GM18517 (cell line): ENCODE data around the gene ABHD10.

Source experiments
- ATAC-seq: cut with Tn5 transposase; IDR thresholded peaks from one replicate; pipeline ENCODE4 v1.9.1; 2021; ENCODE audit warnings: mild to moderate bottlenecking, moderate library complexity; ENCODE audit not compliant: unreplicated experiment

ABHD10 gene

DNA sequence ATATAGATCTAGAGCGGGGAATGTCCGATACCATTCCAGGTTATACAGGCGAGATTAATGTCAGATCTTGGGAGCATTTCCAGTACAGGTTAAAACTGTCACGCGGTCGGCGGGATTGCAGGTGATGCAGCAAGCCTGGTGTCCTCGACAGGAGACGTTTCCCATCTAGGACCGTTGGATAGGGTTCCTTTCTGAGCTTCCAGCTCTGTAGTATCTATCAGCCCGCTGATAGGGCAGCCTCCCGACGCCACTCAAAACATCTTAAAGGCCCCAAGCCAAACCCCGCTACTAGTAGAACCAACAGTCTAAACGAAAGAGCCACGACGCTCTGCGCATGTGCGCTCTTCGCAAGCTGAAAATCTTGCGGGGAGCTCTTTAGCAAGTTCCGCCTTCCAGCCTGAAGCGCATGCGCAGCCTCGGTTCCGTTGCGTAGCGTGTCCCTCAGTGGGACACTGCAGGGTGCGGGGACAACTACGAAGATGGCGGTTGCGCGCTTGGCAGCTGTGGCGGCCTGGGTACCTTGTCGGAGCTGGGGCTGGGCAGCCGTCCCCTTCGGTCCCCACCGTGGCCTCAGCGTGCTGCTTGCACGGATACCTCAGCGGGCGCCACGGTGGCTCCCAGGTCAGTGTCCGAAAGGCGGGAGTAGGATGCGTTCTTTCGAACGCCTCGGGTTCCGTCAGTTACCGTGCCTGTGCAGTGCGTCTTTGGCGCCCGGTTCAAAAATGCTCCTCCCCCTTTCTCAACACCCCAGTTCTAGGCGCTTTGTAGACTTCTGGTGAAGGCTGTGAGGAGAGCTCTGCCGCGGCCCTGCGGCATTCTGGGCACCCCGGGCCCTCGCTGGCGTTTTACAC is at the start of gene ABHD10:
Gene ABHD10 (plus strand): TSS at position 444 of the 851 bp plus-strand sequence. CDS start 36 bp downstream, at position 480.
- peak; percentile 94 for ATAC-seq

DNA sequence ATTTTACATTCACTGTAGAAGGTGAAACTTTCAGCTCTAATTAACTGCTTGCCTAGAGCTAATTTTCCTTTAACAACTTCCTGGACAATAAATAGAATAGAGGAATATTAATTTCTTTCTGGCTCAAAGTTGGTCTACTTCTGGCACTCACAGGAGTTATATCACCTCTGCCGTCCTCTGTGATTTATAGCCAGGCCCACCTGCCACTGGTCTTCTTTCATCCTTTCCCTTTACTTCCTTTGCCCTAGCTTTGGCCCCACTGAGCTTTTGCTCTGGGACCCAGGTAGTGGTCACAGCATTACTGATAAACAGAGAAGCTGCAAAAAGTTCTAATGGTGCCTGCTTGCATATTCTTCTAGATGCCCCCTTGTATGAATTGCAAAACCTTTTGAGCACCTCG is 49.3 kb upstream of the ABHD10 start:
- no peak for ATAC-seq

DNA sequence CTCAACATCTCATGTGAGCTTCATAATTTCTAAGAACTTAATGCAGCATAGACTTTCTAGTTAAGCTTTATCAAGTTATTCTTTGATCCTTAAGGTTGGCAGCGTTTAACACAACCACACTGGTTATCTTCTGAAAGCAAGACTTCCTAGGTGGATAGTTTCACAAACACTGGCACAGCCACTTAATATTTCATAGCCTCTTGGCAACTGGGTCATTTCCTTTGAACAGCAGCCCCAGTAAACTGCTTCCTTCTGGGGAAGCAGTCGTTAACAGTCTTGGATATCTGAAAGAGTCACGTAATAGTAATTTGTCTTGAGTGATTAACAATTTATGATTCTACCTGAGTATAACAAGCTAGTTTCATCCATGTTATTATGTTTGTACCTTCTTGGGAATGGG is 45.9 kb upstream of the ABHD10 start:
- no peak for ATAC-seq

DNA sequence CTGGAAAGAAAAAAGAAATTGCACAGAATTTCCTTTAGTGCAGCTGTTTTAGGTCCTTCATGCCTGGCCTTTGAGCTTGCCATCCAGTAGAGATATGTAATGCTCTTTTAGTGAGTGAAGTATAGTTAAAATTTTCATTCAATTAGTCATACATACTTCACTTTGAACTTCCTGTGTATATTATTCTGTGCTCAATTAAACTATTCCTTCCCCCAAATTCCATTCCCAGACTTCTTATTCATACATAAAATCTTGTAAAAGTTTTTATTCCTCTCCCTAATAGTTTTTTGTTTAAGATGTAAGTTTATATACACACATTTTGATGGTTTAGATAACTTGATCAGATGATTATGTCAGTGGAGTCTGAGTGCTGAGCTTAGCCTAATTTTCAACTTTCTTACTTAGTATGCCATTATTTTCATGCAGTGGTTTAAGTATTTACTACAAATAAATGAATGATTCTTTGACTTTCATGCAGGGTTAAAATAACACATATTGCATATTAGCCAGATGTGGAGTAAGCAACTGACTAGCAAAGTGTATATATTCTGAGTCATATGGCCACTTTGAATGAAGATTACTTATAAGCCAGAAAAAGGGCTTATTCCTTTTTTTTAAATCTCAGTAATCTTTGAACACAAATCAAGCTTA is 42.5 kb upstream of the ABHD10 start:
- ATAC-seq: no peak

DNA sequence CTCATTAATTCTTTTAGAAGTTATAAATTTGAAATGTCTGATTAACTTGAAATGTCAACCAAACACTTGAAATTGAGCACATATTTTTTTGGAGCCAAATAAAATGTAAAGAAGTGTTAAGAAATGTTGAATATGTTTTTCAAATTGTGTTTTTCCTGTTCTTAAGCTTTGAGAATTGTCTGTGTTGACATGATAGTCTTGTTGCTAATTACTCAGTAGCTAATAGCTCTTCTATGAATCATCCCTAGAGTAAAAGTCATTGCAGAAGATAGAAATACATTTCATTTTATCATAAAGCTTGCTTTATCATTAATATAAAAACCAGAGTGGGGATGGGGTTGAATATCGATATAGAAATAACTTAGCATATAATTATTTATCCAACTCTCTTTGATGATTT is 41.9 kb upstream of the ABHD10 start:
- no peak for ATAC-seq

DNA sequence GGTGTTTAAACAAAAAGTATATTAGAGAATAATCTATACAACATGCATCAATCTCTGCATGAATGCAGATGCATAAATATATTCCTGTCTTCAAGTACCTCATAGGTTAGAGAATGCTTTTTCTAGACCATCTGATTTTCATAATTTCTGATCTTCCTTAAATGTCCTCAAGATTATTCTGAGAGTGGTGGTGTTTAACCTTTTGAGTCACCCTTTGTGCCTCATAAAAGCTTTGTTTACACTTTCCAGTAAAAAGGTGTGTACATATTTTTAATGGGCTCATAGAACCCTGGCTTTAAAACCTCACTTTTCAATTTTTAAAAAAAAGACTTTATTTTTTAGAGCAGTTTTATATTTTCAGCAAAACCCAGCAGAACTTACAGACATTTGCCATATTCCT is 41.0 kb upstream of the ABHD10 start:
- no peak for ATAC-seq

DNA sequence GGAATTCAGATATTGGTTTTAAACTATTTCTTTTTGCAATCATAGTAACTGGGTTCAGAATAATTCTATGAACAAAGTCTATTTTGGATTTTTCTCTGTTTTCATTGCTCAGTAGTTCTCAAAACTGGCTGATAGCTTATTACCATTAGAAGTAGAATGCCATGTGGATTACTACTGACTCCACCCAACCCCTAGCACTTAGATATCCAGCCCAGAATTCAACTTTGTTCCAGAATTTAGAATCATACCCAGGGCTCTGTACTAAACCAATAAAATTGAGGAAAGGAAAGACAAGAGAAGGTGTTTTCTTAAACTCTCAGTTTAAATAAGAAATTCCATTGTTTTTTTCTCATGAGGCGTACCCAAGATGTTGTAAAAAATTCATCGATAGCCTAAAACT is 39.0 kb upstream of the ABHD10 start:
- ATAC-seq: no peak

DNA sequence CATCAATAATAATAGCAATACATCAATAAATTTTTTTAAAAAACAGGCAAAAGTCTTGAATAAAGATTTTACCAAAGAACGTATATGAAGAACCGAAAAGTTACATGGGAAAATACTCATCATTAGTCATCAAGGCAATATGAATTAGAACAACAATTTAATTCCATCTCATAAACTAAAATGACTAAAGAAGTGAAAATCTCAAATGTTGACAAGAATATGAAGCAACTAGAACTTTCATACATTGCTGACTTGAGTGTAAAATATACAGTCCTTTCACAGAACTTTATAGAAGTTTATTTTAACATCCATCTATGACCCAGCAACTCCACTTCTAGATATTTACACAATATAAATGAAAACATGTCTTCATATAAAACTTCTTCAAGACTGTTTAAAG is 35.3 kb upstream of the ABHD10 start:
- ATAC-seq: no peak

DNA sequence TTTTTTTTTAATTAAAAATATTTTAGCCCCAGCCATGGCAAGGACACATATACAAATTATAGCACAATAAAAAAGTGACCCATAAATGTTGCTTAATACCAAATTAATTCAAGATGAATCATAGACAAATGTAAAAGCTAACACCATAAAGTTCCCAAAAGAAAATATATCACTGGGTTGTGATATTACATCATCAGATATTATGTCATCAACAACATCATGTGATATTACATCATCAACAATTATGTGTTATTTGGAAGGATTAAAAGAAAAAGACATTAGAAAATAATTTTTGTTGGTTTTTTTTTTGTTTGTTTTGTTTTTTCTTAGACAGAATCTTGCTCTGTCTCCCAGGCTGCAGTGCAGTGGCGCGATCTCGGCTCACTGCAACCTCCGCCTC is 34.5 kb upstream of the ABHD10 start:
- ATAC-seq: no peak

DNA sequence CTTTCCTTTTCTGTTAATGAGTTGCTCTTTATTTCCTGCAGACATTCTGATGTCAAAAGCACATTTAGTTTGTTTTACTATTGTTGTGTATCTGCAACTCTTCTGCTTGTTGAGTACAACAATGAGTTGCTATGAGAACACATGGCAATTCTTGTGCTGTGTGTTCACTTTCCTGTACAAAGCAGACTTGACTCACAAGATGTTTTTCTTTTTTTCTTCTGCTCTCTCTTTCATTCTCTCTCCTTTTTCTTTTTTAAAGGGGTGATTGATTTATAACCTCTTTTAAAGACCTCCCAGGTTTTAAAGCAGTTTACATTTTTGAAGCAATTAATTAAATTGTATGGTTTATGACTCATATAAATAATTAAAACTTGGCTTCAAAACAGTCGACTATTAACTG is 31.6 kb upstream of the ABHD10 start:
- ATAC-seq: no peak

DNA sequence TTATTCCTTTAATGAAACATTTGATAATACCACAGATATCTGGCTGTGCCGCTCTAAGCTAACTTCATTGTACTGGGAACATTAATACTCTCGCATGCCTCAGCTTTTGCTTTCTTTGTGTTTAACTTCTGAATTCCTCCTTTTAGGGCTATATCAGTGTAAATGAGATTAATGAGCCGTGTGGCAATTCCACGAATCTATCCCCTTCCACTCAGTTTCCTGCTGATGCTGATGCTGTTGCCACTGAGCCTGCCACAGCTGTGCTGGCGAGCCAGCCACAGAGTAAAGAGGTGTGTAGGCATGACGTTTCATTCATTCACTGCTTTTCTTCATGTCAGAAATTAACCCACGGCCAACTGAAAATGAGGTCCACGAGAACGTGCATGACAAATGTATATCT is 30.0 kb upstream of the ABHD10 start:
- no peak for ATAC-seq

DNA sequence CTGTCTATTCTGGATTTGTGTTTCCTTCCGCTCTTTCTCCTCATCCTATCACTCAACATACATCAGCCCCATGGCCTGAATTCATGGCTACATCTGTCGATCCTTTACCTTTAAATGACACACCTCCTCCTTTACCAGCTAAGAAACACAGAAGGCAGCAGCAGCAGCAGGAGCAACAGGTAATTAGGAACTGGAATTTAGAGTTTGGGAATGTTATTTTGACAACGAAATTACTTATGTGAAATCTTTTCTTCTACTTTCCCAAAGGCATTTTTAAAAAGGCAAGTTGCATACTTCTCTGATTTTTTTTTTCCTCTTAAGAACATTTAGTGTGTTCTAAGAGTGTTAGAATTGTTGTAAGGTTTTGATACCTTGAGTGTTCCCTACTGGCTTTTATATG is 29.1 kb upstream of the ABHD10 start:
- no peak for ATAC-seq

DNA sequence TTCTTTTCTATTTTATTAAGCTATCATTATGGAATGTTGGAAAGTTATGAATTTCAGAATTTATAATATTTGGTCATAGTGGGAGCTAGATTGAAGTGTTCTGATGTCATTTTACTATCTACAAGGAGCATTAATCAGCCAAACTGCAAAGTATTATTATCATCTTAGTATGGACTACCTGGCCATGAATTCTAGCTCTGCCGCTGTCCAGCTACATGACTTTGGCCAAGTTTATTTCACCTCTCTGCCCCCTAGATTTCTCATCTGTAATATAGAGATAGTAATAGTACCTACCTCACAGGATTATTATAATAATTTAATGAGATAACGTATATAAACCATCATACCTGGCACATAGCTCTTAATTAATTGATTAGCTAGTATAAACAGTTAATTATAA is 27.8 kb upstream of the ABHD10 start:
- no peak for ATAC-seq

DNA sequence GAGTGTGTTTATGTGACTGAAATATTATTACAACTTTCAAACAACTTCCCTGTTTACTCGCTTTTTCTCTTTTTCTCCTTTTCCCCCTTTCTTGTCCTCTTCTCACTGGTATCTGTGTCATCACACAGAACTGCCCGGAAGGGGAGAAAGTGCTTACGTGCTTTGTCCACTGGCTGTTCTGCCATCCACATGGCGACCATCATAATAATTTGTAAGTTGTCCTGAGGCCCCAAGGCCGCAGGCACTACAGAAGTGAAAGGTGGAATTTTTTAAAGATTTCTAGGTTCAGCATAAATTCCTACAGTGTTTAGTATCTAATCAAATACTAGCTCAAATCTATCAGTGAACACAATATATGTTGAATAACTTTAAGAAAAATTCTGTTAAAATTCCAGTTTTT is 26.7 kb upstream of the ABHD10 start:
- ATAC-seq: no peak

DNA sequence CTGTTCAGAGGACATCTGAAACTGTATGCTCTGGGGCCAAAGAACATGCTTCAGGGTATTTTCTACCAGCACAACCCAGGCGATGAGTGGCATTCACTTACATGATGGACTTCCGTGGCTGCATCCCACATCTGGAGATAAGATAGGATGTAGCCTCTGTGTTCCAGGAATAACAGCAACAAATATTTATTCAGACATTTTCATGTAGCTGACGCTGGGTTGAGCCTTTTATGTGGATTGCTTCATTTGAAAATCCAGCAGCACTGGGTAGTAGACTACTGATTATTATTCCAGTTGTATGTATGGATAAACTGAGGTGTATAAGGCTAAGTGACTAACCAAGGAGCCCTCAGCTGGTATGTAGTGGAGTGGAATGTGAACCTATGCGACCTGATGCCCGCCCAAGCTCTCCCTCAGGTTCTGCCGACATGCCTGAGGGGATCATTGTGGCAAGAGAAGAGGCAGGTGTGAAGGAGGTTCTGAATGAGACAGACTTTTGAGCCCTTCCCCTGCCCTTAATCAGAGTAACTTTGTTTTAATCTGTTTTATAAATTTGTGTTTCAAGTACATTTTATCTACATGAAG is 25.9 kb upstream of the ABHD10 start:
- no peak for ATAC-seq

DNA sequence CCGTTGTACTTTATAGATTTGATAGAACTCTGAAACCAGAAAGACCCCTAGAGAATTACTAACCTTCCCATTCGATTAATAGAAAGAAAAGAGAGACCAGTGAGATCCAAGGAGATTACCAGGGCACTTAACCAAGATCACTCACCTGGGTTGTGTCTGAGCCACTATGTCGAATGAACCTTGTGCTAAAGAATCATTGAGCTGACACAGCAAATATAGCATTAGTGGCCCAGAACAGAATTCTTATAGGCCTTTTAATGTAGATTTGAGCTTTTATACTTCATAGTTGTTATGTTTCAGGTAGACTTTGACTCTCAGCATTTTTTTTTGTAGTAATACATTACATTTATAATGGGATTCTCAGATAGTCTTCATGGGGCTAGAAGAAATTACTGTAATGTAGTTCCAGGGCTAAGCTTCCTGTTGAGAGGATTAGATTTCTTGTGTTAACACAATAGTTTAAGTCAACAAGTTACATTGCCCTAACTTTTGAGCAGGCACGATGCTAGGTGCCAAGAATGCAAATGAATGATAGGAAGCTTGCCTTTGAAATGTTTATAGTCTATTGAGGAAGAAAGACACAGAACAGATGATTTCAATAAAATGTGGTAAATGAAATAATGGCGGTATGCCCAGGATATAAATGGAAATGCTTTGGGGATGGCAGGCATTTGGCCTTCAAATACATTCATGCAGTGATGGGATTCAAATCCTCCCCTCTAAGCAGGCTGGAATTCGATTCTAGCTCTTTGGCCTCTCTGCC is 24.4 kb upstream of the ABHD10 start:
- ATAC-seq: no peak

DNA sequence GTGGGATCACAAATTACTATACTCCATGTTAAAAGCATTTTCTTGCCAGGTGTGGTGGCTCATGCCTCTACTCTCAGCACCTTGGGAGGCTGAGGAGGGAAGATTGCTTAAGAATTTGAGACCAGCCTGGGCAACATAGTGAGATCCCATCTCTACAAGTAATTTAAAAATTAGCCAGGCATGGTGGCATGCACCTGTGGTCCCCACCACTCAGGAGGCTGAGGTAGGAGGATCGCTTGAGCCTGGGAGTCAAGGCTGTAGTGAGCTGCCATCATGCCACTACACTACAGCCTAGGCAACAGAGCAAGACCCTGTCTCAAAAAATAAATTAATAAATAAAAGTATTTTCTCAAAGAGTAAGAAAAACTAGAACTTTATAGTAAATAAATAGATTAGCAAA is 22.9 kb upstream of the ABHD10 start:
- ATAC-seq: no peak

DNA sequence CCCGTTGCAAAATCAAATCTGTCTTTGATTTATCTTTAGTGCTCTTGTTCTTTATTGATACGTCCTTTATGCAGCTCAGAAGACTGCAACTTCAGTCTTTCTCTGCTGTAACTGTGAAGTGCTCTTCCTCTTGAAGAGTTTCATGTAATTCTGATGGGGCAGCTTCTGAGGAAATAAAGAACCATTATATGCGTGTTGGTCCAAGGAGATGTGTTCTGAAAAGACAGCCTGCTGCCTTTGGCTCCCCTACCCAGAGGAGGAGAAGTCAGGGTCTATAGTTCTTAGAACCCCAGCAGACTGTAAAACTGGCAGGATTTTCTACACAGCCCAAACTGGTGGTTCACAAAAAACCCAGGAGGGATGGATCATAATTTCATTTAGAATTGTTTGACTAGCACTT is 22.4 kb upstream of the ABHD10 start:
- no peak for ATAC-seq

DNA sequence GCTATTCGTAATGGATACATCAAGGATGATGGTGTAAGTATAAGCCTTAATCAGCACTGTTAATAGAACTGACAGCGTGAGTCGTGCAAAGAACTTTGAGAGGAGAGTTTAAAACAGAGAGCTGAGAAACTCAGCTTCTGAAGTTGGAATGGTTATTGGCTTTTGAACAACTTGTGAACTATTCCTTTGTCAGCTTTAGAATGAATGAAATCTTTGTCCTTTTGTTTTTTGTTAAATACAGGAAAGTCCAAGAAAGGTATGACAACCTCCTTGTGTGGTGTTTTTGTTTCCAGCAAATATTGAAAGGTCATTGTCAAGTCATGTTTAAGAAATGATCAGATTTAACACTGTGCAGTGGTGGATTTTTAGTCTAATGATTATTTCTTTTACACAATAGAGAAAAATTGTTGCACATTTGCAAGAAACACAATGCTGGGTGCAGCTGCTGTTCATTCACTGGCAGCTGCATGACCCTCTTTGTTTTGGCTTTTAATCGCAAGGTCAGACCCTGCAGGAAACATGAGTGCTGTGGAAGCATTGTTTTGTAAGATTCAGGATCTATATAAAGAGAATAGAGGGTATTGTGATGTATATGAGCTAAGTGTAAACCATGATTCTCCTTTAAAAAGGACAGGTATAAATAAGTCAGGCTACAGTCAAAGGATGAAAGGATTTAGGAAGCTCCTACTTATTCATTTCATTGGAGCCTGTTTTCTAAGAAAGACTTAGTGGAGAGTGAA is 21.7 kb upstream of the ABHD10 start:
- no peak for ATAC-seq

DNA sequence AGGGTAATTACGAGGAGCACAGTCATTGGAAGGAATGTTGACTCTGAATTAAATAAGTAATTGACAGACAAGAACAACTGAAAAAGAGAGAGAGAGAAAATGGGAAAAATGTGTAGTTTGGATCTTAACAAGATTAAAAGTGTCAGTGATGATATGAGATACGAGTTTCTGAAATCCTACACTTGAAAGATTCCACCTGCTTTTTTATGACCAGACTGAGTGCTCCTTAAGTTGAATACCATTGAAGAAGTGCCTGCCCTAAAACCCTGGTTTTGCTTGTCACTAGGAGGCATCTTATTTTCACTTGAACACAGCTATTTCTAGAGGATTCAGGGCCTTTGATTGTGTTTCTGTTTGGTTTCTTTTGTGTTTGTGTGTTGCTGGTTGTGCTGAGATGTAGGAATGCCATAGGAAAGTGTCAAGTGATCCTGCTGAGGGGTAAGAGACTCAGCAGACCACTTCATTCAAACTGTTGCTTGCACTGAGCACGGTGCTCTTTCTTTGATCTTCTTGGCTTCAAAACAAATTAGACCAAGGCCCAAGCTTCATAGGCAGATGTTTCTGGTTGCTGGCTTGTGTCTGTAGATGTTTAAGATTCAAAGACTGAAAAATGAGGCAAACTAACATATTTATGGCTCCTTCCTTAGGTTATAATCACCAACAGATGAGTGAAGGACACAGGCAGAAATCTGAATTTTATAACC is 17.2 kb upstream of the ABHD10 start:
- ATAC-seq: no peak
